Raji (cell line): ENCODE measurements around the gene TMEM52.

Experiments
- POLR2A ChIP-seq: IDR thresholded peaks from 2 replicates; pipeline ENCODE4 v1.6.1; 2011; ENCODE audit warnings: low read depth, low read length, control low read depth; ENCODE audit not compliant: insufficient read depth

Gene TMEM52

DNA sequence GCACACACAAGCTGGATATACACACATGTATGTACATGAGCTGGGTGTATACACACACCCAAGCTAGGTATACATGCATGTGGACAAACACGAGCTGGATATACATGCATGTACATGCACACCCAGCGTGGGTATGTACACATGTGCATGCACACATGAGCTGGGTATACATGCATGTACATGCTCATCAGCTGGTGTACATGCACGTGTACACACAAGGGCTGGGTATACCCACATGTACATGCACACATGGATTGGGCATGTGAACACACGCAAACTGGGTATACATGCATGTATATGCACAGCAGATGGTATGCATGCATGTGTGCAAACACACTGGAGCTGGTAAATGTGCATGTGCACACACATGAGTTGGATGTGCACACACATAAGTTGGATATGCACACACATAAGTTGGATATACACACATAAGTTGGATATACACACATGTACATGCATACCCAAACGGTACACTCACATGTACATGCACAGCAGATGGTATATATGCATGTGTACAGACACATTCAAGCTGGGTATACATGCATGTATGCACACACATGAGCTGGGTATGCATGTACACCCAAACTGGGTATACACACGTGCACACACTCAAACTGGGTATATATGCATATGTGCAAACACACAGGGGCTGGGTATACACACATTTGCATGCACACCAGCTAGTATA is 20.7 kb downstream of the TMEM52 start:
- no peak for TF ChIP-seq POLR2A

- TF ChIP-seq POLR2A = peak; percentile 68
Observed at GRCh38 chr1:1895456-1896336, 23.4 kb downstream of the TMEM52 start.

- no peak for TF ChIP-seq POLR2A
Observed at GRCh38 chr1:1895060-1895418, 24.0 kb downstream of the TMEM52 start.

- TF ChIP-seq POLR2A = peak; percentile 19; the same call in 1 of the 2 replicates
Observed at GRCh38 chr1:1894354-1895059, 24.6 kb downstream of the TMEM52 start.

GRCh38 chr1:1893997-1894353 is 25.1 kb downstream of the TMEM52 start:
- TF ChIP-seq POLR2A = peak; percentile 21; the same call in 1 of the 2 replicates

DNA sequence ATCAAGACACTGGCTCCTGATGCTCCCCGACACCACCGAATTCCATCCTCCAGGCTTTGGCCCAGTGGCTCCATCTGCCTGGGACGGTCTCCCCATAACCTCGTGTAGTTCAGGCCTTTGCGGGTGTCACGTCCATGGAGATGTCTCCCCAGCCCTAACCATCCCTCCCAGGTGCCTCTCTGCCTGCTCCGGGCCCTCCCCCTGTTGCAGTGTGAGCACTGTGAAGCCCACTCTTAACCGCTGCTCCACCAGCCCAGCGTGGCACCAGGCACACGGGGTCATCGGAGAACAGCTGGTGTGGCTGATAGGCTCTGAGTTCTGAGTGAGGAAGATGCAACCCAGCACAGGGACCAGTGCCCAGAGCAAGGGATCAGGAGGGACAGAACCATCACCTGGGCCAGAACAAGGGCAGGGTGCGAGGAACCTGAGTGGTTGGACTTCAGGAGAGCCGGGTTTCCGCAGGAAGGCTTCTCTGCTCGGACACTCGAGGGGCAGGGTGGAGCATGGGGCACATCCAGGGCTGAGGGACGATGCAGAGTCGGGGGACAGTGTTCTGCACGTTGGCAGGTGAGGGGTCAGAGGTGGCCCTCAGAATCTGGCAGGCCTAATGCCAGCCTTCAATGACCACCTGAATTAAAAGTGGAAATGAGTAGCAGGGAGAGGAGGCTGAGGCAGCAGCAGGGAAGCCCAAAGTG is 25.6 kb downstream of the TMEM52 start:
- peak; percentile 29; the same call in 1 of the 2 replicates for TF ChIP-seq POLR2A

GRCh38 chr1:1892763-1893120 is 26.3 kb downstream of the TMEM52 start:
- no peak for TF ChIP-seq POLR2A

GRCh38 chr1:1892079-1892762 is 26.9 kb downstream of the TMEM52 start:
- TF ChIP-seq POLR2A = no peak

DNA sequence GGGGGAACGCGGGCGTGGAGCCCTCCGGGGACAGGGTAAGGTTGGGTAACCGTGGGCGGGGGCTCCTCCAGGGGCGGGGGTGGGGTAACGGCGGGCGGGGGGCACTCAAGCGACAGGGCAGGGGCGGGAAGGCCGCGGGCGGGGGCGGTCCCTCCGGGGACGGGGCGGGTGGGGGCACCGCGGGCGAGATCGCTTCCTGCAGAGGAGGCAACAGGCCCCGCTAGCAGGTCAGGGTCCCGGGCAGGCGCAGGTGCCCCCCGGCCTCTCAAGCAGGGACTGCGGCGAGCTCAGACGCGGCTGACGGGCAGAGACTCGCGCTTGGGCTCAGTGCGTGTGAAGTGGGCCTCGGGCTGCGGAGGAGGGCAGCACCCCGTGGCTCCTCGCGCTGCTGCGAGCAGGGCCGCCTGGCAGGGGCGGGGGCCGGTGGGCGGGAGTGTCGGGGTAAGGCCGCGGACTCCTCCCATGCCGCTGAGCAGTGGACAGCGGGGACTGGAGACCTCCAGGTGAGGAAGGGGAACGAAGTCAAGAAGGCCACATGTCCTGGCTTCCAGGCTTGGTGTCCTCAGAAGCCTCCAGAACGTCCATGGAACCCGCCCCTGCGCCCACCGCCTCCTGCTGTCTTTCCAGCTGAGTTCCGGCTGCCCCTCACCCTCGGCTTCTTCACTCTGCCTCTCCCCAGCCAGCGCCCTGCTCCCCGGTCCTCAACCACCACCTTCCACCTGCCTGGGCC is 27.6 kb downstream of the TMEM52 start:
- TF ChIP-seq POLR2A = peak; percentile 39

- TF ChIP-seq POLR2A = peak; percentile 71
Observed at GRCh38 chr1:1890506-1891348, 28.4 kb downstream of the TMEM52 start, which contains the start of gene GNB1. GNB1 (minus strand) TSS chr1:1891087; CDS start chr1:1825453, 65,634 bp downstream.

DNA sequence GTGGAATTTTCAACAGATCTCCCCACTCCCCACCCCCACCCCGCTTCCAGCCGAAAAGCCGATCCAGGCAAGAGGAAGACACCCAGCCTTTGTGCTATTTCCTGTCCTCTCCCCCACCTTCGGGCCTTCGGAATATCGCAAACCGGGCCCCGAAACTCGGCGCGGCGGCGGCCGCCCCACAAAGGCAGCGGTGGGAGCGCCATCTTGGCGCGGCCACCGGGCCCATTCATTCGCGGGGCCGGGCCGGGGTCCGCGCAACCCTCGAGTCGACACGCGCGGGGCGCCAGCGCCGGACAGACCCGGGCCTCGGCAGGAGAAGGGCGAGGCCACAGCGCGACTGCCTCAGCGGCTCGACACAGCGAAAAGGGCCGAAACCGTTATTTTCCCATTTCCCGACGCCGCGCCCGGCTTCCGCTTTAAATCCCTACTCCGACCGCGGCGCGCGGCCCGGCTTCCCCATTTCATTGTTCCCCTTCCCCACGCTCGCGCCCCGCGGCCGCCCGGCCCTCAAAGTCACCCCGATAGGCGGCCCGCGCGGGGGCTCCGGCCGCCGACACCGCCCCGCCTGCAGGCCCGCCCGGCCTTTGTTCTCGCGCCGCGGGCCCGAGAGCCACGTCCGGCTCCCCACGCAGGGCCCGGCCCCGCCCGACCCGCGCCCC is 29.1 kb downstream of the TMEM52 start:
- TF ChIP-seq POLR2A = peak; percentile 39; the same call in 1 of the 2 replicates

DNA sequence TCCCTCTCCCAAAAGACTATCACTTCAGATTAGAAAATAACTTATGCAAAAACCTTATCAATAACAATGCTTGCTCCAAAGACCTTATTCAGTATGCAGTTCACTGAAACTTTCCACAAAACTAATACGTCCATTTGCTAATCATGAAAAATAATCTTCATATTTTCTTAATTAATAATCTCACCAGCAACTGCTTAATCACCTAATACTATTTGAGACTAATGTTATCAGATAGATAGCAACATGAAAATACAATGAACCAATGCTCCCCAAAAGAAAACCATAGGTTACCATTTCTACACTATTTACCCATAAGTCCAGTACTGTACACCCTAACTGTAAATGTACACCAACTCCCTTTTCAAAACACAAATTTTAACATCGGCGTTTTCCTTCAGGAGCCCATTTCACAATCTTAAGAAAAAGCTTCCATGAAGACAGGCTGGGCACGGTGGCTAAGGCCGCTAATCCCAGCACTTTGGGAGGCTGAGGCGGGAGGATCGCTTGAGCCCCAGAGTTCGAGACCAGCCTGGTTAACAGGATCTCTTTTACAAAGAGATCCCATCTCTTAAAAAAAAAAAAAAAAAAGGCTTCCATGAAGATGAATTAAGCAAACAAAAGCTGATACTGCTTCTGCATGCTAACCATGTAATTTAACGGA is 29.9 kb downstream of the TMEM52 start:
- no peak for TF ChIP-seq POLR2A
